DMS53 (cell line): ENCODE results near the gene PITPNC1.
A peak's percentile ranks its signal among the peaks of the same experiment; 100 is the strongest.
"Not testable (repeated sequence)": the region's sequence is repeated elsewhere in the genome, so short reads cannot be mapped to it uniquely, and the experiment has no call there.

Experiments
- DNase-seq: peaks from one replicate; lab custom pipeline; 2025; lab: John Stamatoyannopoulos, UW

Gene PITPNC1

GRCh38 chr17:67624886-67625656 lies 248.0 kb downstream of the PITPNC1 start:
- DNase-seq: peak; percentile 90

GRCh38 chr17:67625971-67626370 lies 248.9 kb downstream of the PITPNC1 start:
- no peak for DNase-seq

- DNase-seq: no peak
Measured at GRCh38 chr17:67628580-67629013, 251.5 kb downstream of the PITPNC1 start.

- DNase-seq: peak; percentile 37
Measured at GRCh38 chr17:67629971-67630320, 252.9 kb downstream of the PITPNC1 start.

- DNase-seq: not testable (repeated sequence)
Measured at GRCh38 chr17:67630836-67631235, 253.8 kb downstream of the PITPNC1 start.

- no peak for DNase-seq
Measured at GRCh38 chr17:67632141-67632540, 255.1 kb downstream of the PITPNC1 start.

- DNase-seq: no peak
Measured at GRCh38 chr17:67633751-67634211, 256.7 kb downstream of the PITPNC1 start.

- DNase-seq: no peak
Measured at GRCh38 chr17:67635681-67636080, 258.6 kb downstream of the PITPNC1 start.

GRCh38 chr17:67636312-67636711 lies 259.2 kb downstream of the PITPNC1 start:
- no peak for DNase-seq

GRCh38 chr17:67636834-67637520 lies 259.9 kb downstream of the PITPNC1 start:
- DNase-seq: no peak

- peak; percentile 10 for DNase-seq
Measured at GRCh38 chr17:67637901-67638641, 261.0 kb downstream of the PITPNC1 start.

- DNase-seq: no peak
Measured at GRCh38 chr17:67638871-67639270, 261.8 kb downstream of the PITPNC1 start.

GRCh38 chr17:67639555-67639954 lies 262.5 kb downstream of the PITPNC1 start:
- DNase-seq: peak; percentile 41

GRCh38 chr17:67639979-67640378 lies 262.9 kb downstream of the PITPNC1 start:
- no peak for DNase-seq

GRCh38 chr17:67642488-67642887 lies 265.4 kb downstream of the PITPNC1 start:
- no peak for DNase-seq

GRCh38 chr17:67644061-67644460 lies 267.0 kb downstream of the PITPNC1 start:
- no peak for DNase-seq

- not testable (repeated sequence) for DNase-seq
Measured at GRCh38 chr17:67645195-67645594, 268.1 kb downstream of the PITPNC1 start.

- no peak for DNase-seq
Measured at GRCh38 chr17:67646472-67646871, 269.4 kb downstream of the PITPNC1 start.

- DNase-seq: no peak
Measured at GRCh38 chr17:67647482-67647881, 270.4 kb downstream of the PITPNC1 start.

GRCh38 chr17:67648032-67648905 lies 271.2 kb downstream of the PITPNC1 start:
- DNase-seq: no peak

GRCh38 chr17:67648906-67649295 lies 271.8 kb downstream of the PITPNC1 start:
- not testable (repeated sequence) for DNase-seq

- no peak for DNase-seq
Measured at GRCh38 chr17:67649891-67650290, 272.8 kb downstream of the PITPNC1 start.
